Measurements from ENCODE around the gene SEZ6L2. TPM values are rescaled to one million over a fixed set of nuclear protein-coding genes. Genes with fewer than 3 reads are reported as not detected.

Gene SEZ6L2
- total and polyA plus RNA-seq, 9 of the 15 experiments (the other 6 are each of a cell fraction or from before 2014, with no cell fraction given), result 0.10 to 2.1 (median 0.72) TPM

DNA sequence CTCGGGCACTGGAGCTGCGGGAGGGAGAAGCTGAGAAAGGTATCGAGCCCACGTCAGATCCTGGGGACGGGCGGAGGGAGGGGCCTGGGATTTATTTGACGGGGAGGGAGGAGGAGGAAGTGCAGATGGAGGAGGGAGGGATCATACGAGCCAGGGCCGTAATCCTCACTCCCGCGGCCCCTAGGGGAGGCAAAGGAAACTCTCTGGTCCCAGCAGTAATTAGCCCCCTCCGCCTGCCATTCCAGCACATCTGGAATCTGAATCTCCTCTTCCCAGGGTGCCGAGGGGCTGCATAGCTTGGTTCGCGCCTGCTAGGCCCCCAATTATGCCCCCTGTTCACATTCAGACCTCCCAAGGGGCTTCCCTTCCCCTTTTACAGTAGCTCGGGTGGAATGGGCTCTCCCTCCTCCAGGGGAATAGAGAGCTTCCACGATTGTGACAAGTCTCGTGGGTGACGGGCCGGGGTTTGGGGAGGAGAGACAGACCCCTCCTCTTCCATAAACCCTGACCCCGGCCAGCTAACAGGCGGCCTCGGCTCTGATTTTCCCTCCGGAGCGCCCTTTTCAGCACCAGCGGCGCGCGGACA, at the start of gene SEZ6L2 (continued):
- TF ChIP-seq SIX5 (IDR thresholded peaks at IDR 0.05; ENCODE audit: borderline replicate concordance in 1 of 2, insufficient read depth in 1 of 2, low read depth in 1 of 2, low read length in 2 of 2) (no peak), RB1 (IDR thresholded peaks at IDR 0.05; ENCODE audit: low read depth) (no peak), KDM1A (IDR thresholded peaks at IDR 0.05) (0 out of 4 replicates have a peak, but pooled peaks of 1 of the 2 experiments have one; percentile 12), ZNF175 (CRISPR knock-in tag; IDR thresholded peaks at IDR 0.05; ENCODE audit: low read depth) (no peak), ZNF766 (CRISPR knock-in tag; conservative IDR thresholded peaks at IDR 0.05) (0 out of 2 replicates have a peak, but pooled peaks have one; percentile 43), SUPT5H (IDR thresholded peaks at IDR 0.05) (no peak), PCBP2 (IDR thresholded peaks at IDR 0.05; ENCODE audit: low read depth, low read length, poor library complexity, severe bottlenecking) (no peak), BMI1 (IDR thresholded peaks at IDR 0.05; ENCODE audit: low read length) (no peak), FOXA3 (CRISPR knock-in tag; conservative IDR thresholded peaks at IDR 0.05 in 1 of 2, IDR thresholded peaks at IDR 0.05 in 1 of 2) (no peak; a peak in 1 of 4 replicates), ZNF316 (IDR thresholded peaks at IDR 0.05) (no peak), NFATC3 (IDR thresholded peaks at IDR 0.05) (no peak), ZNF76 (CRISPR knock-in tag; IDR thresholded peaks at IDR 0.05; ENCODE audit: borderline replicate concordance) (no peak), POLR2H (tag; IDR thresholded peaks at IDR 0.05; ENCODE audit: low read depth) (no peak), ZNF143 (CRISPR knock-in tag; IDR thresholded peaks at IDR 0.05) (no peak), ZKSCAN8 (CRISPR knock-in tag; IDR thresholded peaks at IDR 0.05) (no peak), ZNF253 (CRISPR knock-in tag; conservative IDR thresholded peaks at IDR 0.05) (no peak), BACH1 (tag; IDR thresholded peaks at IDR 0.05) (no peak)
- TF ChIP-seq, protein P1, sequence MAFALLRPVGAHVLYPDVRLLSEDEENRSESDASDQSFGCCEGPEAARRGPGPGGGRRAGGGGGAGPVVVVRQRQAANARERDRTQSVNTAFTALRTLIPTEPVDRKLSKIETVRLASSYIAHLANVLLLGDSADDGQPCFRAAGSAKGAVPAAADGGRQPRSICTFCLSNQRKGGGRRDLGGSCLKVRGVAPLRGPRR (CRISPR knock-in tag; IDR thresholded peaks at IDR 0.05), result no peak
- TF ChIP-seq, protein P2, sequence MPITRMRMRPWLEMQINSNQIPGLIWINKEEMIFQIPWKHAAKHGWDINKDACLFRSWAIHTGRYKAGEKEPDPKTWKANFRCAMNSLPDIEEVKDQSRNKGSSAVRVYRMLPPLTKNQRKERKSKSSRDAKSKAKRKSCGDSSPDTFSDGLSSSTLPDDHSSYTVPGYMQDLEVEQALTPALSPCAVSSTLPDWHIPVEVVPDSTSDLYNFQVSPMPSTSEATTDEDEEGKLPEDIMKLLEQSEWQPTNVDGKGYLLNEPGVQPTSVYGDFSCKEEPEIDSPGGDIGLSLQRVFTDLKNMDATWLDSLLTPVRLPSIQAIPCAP (CRISPR knock-in tag; IDR thresholded peaks at IDR 0.05; ENCODE audit: borderline replicate concordance), result peak; percentile 40; the same call in 1 of the 2 replicates
- TF ChIP-seq, protein P3, sequence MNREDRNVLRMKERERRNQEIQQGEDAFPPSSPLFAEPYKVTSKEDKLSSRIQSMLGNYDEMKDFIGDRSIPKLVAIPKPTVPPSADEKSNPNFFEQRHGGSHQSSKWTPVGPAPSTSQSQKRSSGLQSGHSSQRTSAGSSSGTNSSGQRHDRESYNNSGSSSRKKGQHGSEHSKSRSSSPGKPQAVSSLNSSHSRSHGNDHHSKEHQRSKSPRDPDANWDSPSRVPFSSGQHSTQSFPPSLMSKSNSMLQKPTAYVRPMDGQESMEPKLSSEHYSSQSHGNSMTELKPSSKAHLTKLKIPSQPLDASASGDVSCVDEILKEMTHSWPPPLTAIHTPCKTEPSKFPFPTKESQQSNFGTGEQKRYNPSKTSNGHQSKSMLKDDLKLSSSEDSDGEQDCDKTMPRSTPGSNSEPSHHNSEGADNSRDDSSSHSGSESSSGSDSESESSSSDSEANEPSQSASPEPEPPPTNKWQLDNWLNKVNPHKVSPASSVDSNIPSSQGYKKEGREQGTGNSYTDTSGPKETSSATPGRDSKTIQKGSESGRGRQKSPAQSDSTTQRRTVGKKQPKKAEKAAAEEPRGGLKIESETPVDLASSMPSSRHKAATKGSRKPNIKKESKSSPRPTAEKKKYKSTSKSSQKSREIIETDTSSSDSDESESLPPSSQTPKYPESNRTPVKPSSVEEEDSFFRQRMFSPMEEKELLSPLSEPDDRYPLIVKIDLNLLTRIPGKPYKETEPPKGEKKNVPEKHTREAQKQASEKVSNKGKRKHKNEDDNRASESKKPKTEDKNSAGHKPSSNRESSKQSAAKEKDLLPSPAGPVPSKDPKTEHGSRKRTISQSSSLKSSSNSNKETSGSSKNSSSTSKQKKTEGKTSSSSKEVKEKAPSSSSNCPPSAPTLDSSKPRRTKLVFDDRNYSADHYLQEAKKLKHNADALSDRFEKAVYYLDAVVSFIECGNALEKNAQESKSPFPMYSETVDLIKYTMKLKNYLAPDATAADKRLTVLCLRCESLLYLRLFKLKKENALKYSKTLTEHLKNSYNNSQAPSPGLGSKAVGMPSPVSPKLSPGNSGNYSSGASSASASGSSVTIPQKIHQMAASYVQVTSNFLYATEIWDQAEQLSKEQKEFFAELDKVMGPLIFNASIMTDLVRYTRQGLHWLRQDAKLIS (CRISPR knock-in tag; IDR thresholded peaks at IDR 0.05), result peak; percentile 63; the same call in 1 of the 2 replicates
- TF ChIP-seq, protein P4, sequence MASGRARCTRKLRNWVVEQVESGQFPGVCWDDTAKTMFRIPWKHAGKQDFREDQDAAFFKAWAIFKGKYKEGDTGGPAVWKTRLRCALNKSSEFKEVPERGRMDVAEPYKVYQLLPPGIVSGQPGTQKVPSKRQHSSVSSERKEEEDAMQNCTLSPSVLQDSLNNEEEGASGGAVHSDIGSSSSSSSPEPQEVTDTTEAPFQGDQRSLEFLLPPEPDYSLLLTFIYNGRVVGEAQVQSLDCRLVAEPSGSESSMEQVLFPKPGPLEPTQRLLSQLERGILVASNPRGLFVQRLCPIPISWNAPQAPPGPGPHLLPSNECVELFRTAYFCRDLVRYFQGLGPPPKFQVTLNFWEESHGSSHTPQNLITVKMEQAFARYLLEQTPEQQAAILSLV (tag; IDR thresholded peaks at IDR 0.05), result no peak
- TF ChIP-seq, protein P5, sequence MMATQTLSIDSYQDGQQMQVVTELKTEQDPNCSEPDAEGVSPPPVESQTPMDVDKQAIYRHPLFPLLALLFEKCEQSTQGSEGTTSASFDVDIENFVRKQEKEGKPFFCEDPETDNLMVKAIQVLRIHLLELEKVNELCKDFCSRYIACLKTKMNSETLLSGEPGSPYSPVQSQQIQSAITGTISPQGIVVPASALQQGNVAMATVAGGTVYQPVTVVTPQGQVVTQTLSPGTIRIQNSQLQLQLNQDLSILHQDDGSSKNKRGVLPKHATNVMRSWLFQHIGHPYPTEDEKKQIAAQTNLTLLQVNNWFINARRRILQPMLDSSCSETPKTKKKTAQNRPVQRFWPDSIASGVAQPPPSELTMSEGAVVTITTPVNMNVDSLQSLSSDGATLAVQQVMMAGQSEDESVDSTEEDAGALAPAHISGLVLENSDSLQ (IDR thresholded peaks at IDR 0.05), result 0 out of 2 replicates have a peak, but pooled peaks have one; percentile 6

All from K562 (cell line).